GM21381 (cell line): ENCODE data around the gene PUS7L.

Experiments used
- ATAC-seq: cut with Tn5 transposase; IDR thresholded peaks from one replicate; pipeline ENCODE4 v1.9.1; 2021; ENCODE audit warnings: mild to moderate bottlenecking, moderate library complexity; ENCODE audit not compliant: unreplicated experiment

Gene PUS7L

DNA sequence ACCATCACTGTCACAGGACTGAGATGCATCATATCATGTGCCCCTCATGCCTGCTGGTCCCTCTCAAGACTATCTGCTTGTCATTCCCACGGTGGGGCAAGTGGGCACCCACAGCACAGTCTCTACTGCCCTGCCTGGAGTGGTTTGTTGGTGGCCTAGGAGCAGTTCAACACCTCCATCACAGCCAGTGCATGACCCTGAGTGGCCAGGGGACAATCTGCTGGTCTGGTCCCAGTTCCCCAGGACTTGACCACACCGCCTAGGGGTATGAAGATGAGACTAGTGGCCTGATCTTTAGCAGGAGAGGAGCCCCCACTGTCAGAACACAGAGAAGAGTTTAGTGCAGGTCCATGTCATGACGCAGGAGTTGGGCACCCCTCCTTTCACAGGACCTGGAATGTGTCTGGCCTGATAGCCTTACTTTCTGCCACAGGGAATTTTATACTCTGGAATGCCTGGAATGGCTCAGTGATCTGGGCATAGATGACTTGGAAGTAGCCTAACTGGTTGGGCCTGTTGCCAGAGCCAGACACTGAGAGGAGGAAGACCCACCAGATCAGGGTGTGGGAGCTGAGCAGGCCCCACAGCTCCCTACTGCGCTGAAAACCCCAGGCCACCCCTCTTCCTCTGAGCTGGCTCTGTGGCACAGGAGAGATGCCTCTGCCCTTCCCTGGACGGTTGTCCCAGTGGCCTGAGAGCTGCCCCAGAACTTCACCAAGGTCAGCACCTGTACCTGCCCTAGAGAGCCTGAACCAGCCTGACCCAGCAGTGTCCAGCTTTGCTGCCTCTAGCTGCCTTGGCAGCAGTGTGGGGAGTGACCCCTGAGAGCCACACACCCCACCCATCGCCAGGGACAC is 83.3 kb downstream of the PUS7L start:
- ATAC-seq, result no peak

DNA sequence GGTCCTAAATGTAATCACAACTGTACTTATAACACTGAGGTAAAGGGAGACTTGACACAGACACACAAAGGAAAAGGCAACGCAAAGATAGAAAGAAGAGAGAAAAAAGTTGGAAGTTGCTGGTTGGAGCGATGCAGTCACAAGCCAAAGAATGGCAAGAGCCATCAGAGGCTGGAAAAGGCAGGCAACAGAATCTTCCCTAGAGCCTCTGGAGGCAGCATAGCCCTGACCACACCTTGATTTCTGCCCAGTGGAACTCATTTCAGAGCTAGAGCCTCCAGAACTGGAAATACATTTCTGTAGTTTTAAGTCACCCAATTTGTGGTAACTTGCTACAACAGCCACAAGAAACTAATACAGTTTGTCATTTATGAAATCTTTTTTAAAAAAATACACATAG is 89.2 kb downstream of the PUS7L start:
- ATAC-seq, result no peak
